Measurements from ENCODE around the gene FAM237B. TPM values are rescaled to one million over a fixed set of nuclear protein-coding genes. Genes with fewer than 3 reads are reported as not detected.

Gene FAM237B
- total RNA-seq, 2 experiments from 2014 or later = not detected

- ChIA-PET POLR2A (no interaction called here), CTCF (no interaction called here)
Observed at GRCh38 chr7:90303241-90303640, 17.9 kb downstream of the FAM237B start.

GRCh38 chr7:90298145-90299038 is 22.7 kb downstream of the FAM237B start:
- CTCF ChIA-PET = interaction anchor here (0.6 kb wide), 1 partner anchor 146 kb away, joined by 3 read pairs; no protein-coding TSS in a partner anchor
- POLR2A ChIA-PET = no interaction called here

- ChIA-PET CTCF (no interaction called here), POLR2A (no interaction called here)
Observed at GRCh38 chr7:90290244-90291113, 30.6 kb downstream of the FAM237B start.

GRCh38 chr7:90288154-90288553 is 33.0 kb downstream of the FAM237B start:
- POLR2A ChIA-PET = no interaction called here

GRCh38 chr7:90276033-90276728 is 44.9 kb downstream of the FAM237B start:
- CTCF ChIA-PET = no interaction called here
- POLR2A ChIA-PET = no interaction called here

More at GRCh38 chr7:90288154-90288553, 33.0 kb downstream of the FAM237B start:
- CTCF ChIA-PET = no interaction called here

DNA sequence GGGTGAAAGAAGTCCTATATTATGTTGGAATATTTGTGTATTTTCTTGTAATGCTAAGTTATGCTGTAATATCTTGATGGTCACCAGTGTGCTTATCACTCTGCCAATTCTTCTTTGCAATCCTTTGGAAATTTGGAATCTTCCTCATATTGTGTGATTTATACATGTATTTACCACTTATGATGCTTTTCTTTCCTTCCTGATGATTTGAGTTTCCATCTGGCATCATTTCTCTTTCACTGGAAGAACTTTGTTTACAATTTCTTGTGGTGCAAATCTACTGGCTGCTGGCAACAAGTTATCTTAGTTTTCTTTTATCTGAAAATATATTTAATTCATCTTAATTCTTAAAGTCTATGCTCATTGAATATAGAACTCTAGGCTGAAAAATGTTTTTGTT is 46.9 kb downstream of the FAM237B start:
- ChIA-PET CTCF (no interaction called here), POLR2A (no interaction called here)

- CTCF ChIA-PET = no interaction called here
- POLR2A ChIA-PET = no interaction called here
Observed at GRCh38 chr7:90272242-90272641, 48.9 kb downstream of the FAM237B start.

DNA sequence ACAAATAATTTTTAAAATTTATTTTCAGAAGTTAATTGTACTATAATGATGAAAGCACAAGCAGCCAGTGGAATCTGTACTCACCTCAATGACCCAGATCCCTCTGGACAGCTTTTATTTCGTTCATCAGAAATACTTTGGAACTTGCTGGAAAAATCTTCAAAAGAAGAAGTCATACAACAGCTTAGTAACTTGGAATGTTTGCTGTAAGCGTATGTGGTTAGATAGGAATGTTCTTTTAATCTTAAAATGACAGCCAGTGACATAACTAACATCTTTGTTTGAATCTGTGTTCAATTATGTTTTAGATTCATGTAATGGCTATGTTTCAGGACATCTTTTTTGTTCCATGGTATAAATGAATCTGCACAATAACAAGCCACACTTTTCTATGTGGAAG is 49.4 kb downstream of the FAM237B start:
- ChIA-PET POLR2A (no interaction called here), CTCF (no interaction called here)

- ChIA-PET POLR2A (no interaction called here), CTCF (no interaction called here)
Observed at GRCh38 chr7:90270431-90271178, 50.5 kb downstream of the FAM237B start.

- CTCF ChIA-PET = interaction anchor here (1.1 kb wide), 1 partner anchor 115 kb away, joined by 4 read pairs; the partner anchor contains the start of gene STEAP1
- POLR2A ChIA-PET = no interaction called here
Observed at GRCh38 chr7:90269163-90269562, 51.9 kb downstream of the FAM237B start.

DNA sequence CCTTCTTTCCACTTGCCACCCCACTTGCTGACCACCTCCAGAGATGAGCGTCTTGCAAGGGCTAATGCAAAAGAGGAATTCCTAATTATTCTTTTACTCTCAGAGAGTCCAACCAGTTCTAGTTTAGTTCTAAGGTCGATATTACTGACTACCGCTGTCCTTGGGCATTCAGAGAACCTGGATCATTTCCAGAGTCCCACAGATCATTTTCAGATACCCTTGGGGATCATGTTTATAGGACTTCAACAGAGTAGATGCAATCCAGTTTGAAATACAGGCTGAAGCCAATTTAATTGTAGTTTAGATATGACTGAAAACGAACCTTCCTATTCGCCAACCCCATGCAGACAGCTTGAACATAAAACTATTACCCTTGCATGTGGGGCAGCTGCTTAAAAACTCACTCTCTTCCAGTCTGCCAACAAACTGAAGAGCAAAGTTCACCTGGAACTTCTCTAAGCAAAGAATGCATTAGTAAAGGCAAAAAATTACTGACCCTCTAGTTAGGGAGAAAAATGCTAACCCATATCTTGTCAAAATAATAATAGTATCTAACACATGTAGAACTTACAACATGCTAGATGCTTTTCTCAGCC is 53.7 kb downstream of the FAM237B start:
- CTCF ChIA-PET = no interaction called here
- POLR2A ChIA-PET = no interaction called here

- CTCF ChIA-PET = no interaction called here
- POLR2A ChIA-PET = no interaction called here
Observed at GRCh38 chr7:90266808-90267207, 54.3 kb downstream of the FAM237B start.

Other genes starting within 250 kb of the FAM237B start
- gene STEAP1, start 166.8 kb downstream of the FAM237B start, total RNA-seq = under 1 TPM; 0.40 to 0.48 TPM
- gene STEAP2, start 109.6 kb downstream of the FAM237B start, total RNA-seq = not detected
- 1 to 10 TPM in 1 of 2 experiments, under 1 TPM in 1; 0.48 to 1.5 TPM for gene CFAP69, start 76.1 kb downstream of the FAM237B start, total RNA-seq
- gene GTPBP10, start 25.4 kb upstream of the FAM237B start, total RNA-seq = 10 to 100 TPM; 42.0 to 43.6 TPM
- gene CLDN12, start 82.2 kb upstream of the FAM237B start, total RNA-seq = 1 to 10 TPM; 4.5 to 5.1 TPM
- gene PTTG1IP2, start 148.3 kb upstream of the FAM237B start, total RNA-seq = not detected

Data from activated CD8-positive, alpha-beta memory T cell treated with anti-CD3 and anti-CD28 coated beads for 36 hours (primary cell).